ENCODE data around the gene RASA1. TPM values are rescaled to one million over a fixed set of nuclear protein-coding genes. Genes with fewer than 3 reads are reported as not detected.

Gene RASA1
- total RNA-seq, 4 donors from 2014 or later, result 12.0 to 16.8 (median 12.2) TPM

GRCh38 chr5:87411973-87412629 is 144.4 kb downstream of the RASA1 start:
- TF ChIP-seq, protein P1, sequence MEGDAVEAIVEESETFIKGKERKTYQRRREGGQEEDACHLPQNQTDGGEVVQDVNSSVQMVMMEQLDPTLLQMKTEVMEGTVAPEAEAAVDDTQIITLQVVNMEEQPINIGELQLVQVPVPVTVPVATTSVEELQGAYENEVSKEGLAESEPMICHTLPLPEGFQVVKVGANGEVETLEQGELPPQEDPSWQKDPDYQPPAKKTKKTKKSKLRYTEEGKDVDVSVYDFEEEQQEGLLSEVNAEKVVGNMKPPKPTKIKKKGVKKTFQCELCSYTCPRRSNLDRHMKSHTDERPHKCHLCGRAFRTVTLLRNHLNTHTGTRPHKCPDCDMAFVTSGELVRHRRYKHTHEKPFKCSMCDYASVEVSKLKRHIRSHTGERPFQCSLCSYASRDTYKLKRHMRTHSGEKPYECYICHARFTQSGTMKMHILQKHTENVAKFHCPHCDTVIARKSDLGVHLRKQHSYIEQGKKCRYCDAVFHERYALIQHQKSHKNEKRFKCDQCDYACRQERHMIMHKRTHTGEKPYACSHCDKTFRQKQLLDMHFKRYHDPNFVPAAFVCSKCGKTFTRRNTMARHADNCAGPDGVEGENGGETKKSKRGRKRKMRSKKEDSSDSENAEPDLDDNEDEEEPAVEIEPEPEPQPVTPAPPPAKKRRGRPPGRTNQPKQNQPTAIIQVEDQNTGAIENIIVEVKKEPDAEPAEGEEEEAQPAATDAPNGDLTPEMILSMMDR (IDR thresholded peaks at IDR 0.05 in 4 of 5, conservative IDR thresholded peaks at IDR 0.05 in 1 of 5), result no peak
- Histone ChIP-seq H3K27me3 (no peaks in the 10 kb centered on the region), H3K27ac (peak overlapping the region; percentile 92 to 99 (median 94)), H3K4me1 (peaks cover 11 to 21% of the 10 kb centered on the region in 2 donors), H3K4me3 (peak overlapping the region; percentile 72 to 92 (median 82)), H3K9me3 (no peaks in the 10 kb centered on the region), H3K36me3 (peaks cover 0 to 22% of the 10 kb centered on the region in 2 donors)
- peak; percentile 13 to 43 for DNase-seq
- in situ Hi-C loops (cut with MboI; ENCODE audit: low sequenced_read_pairs in 4 of 4) (loop anchor here (25.0 kb wide), 3 partner anchors 350 to 1275 kb away; partner anchors contain the start of gene COX7C (in 4 of the 4)), intact Hi-C loops (cut with DNase I; ENCODE audit: low total_unique reads) (loop anchor here (2.0 kb wide), 2 partner anchors 145 to 795 kb away; partner anchors contain the start of genes COX7C and RASA1)
- ATAC-seq, result peak; percentile 40 to 50

DNA sequence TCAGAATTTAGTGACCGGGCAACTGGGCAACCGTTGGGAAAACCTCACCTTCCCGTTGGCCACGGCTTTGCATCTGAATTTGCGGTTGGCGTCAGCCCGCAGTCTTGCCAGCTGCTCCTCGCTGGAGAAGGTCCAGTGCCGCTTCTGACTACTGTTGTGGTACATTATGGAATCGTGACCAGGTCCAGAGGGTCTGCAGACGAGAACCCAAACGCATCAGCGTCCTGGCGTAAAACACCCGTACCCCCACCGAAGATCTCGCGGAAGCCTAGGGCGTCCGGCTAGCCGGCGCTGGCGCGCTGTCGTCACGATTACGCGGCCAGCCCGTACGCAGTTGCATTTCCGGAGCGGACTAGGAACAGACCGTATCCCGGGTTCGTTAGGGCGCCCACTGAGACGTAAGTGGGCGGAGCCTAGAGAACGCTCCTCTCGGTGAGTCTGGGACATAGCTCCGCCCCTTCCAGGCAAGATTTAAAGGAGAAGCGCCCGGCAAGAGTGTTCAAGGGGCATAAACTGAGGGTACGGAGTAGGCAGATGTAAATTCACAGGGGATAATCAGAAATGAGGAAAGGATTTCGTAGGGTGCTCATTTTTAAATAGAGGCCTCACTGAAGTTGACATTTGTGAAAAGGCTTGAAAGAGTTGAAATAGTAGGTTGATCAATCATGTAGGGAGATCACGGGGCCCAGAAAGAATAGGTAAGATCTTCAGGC is 145.1 kb downstream of the RASA1 start, which contains the start of gene CCNH:
Gene CCNH (minus strand): TSS at position 301 of the 713 bp plus-strand sequence. CDS start 136 bp downstream, at position 165.
- in situ Hi-C loops (cut with MboI; ENCODE audit: low sequenced_read_pairs in 4 of 4), result loop anchor here (25.0 kb wide), 3 partner anchors 350 to 1275 kb away; partner anchors contain the start of gene COX7C (in 4 of the 4)

DNA sequence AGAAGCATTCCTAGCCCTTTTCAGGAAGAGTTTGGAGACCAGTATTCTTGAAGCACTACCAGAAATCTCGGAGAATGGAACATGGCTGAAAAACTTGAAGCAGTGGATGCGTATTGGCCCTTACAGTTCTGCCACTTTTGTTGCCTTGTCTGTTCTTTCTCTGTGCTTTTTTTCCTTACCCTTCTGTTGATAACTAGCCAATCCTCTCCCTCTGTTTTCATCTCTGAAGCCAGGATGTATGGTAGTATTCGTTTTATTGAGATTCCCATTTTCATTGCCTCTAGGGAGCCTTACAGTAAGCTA is 145.6 kb downstream of the RASA1 start:
- no peak for TF ChIP-seq POLR2A (IDR thresholded peaks at IDR 0.05)
- TF ChIP-seq, protein P1 (IDR thresholded peaks at IDR 0.05 in 4 of 5, conservative IDR thresholded peaks at IDR 0.05 in 1 of 5), result no peak
- Histone ChIP-seq H3K27ac (peak overlapping the region; percentile 92 to 99 (median 94)), H3K9me3 (no peaks in the 10 kb centered on the region), H3K27me3 (no peaks in the 10 kb centered on the region), H3K4me1 (peaks cover 11 to 21% of the 10 kb centered on the region in 2 donors), H3K36me3 (peaks cover 0 to 10% of the 10 kb centered on the region in 2 donors), H3K4me3 (peak overlapping the region; percentile 72 to 92 (median 82))
- ATAC-seq (peak; percentile 4 to 20), DNase-seq (no peak)
- in situ Hi-C loops (cut with MboI; ENCODE audit: low sequenced_read_pairs in 4 of 4), result loop anchor here (25.0 kb wide), 3 partner anchors 351 to 1274 kb away; partner anchors contain the start of gene COX7C (in 4 of the 4)
- intact Hi-C loops (cut with DNase I; ENCODE audit: low total_unique reads), result loop anchor here (2.0 kb wide), 2 partner anchors 146 to 796 kb away; partner anchors contain the start of genes COX7C and RASA1

More for the DNA sequence above, 145.1 kb downstream of the RASA1 start, which contains the start of gene CCNH:
- TF ChIP-seq, protein P1 (IDR thresholded peaks at IDR 0.05 in 4 of 5, conservative IDR thresholded peaks at IDR 0.05 in 1 of 5), result no peak
- TF ChIP-seq POLR2A (IDR thresholded peaks at IDR 0.05), result peak; percentile 92 to 93
- Histone ChIP-seq H3K4me1 (peaks cover 11 to 21% of the 10 kb centered on the region in 2 donors), H3K27me3 (no peaks in the 10 kb centered on the region), H3K9me3 (no peaks in the 10 kb centered on the region), H3K27ac (peak within 1 kb of the TSS; percentile 92 to 99 (median 94)), H3K4me3 (peak within 1 kb of the TSS; percentile 72 to 92 (median 82)), H3K36me3 (peaks cover 0 to 15% of the 10 kb centered on the region in 2 donors)
- peak; percentile 95 to 97 for ATAC-seq
- intact Hi-C loops (cut with DNase I; ENCODE audit: low total_unique reads), result loop anchor here (2.0 kb wide), 2 partner anchors 146 to 796 kb away; partner anchors contain the start of genes COX7C and RASA1
- peak; percentile 97 to 99 for DNase-seq

GRCh38 chr5:87418506-87418905 is 150.8 kb downstream of the RASA1 start:
- in situ Hi-C loops (cut with MboI; ENCODE audit: low sequenced_read_pairs in 4 of 4) (loop anchor here (25.0 kb wide), 3 partner anchors 356 to 1269 kb away; partner anchors contain the start of gene COX7C (in 4 of the 4)), intact Hi-C loops (cut with DNase I; ENCODE audit: low total_unique reads) (no loop called here)
- ATAC-seq, result no peak
- no peaks in the 10 kb centered on the region for H3K36me3 ChIP-seq
- H3K4me1 ChIP-seq, result peaks cover 0 to under 1% of the 10 kb centered on the region in 2 donors
- no peak for DNase-seq
- H3K27me3 ChIP-seq, result no peaks in the 10 kb centered on the region
- no peak overlapping the region for H3K27ac ChIP-seq
- TF ChIP-seq, protein P1 (IDR thresholded peaks at IDR 0.05 in 4 of 5, conservative IDR thresholded peaks at IDR 0.05 in 1 of 5), result no peak
- TF ChIP-seq POLR2A (IDR thresholded peaks at IDR 0.05), result no peak
- H3K9me3 ChIP-seq, result no peaks in the 10 kb centered on the region
- no peak overlapping the region for H3K4me3 ChIP-seq

All from gastrocnemius medialis (tissue), 4 donors.